Measurements from ENCODE around the gene DHX8. TPM values are rescaled to one million over a fixed set of nuclear protein-coding genes. Genes with fewer than 3 reads are reported as not detected.

The DHX8 gene
- total and polyA plus RNA-seq, 2 of the 4 experiments (the other 2 are of a cell fraction): 21.8 to 50.0 TPM

GRCh38 chr17:43467981-43468581 lies 15.7 kb upstream of the DHX8 start:
- Histone ChIP-seq H3K36me3 (ENCODE audit: control insufficient read depth, insufficient read depth, low read length) (no peaks in the 10 kb centered on the region), H3K4me1 (ENCODE audit: control insufficient read depth, insufficient read depth, low read length) (peaks cover 11% of the 10 kb centered on the region), H3K9me3 (ENCODE audit: control insufficient read depth, insufficient read depth, low read length) (no peaks in the 10 kb centered on the region), H2BK120ac (ENCODE audit: low read depth, low read length) (0 out of 2 replicates have a peak overlapping the region, but pooled peaks have one; percentile 15), H4K91ac (ENCODE audit: insufficient read depth, low read depth, low read length) (no peak overlapping the region), H2BK20ac (ENCODE audit: low read depth, low read length) (peak overlapping the region; percentile 6; the same call in 1 of the 2 replicates), H3K27me3 (ENCODE audit: control insufficient read depth, insufficient read depth, low read length) (no peaks in the 10 kb centered on the region), H3K4me2 (ENCODE audit: low read depth, low read length) (no peak overlapping the region), H2BK15ac (ENCODE audit: low read depth, low read length) (no peak overlapping the region; the same call in 2 of the 3 replicates), H2AK9ac (replicated peaks; ENCODE audit: low read depth, low read length, poor library complexity) (peak overlapping the region; percentile 49), H3K56ac (ENCODE audit: extremely low read depth, insufficient read depth, low read length) (no peak overlapping the region), H3K4me3 (ENCODE audit: insufficient read depth, low read depth, low read length) (no peak overlapping the region), H3K18ac (ENCODE audit: low read depth, low read length) (no peak overlapping the region), H4K20me1 (ENCODE audit: insufficient read depth, low read length) (no peaks in the 10 kb centered on the region), H3K79me1 (ENCODE audit: low read depth in 1 of 2, low read length in 2 of 2) (no peaks in the 10 kb centered on the region), H2AFZ (replicated peaks; ENCODE audit: low read length, poor library complexity) (no peak overlapping the region), H3K27ac (ENCODE audit: insufficient read depth, low read length) (no peak overlapping the region), H2AK5ac (ENCODE audit: low read depth, low read length) (peak overlapping the region; percentile 36), H3K9me1 (ENCODE audit: insufficient read depth, low read length) (peaks cover 11% of the 10 kb centered on the region), H2BK5ac (ENCODE audit: low read depth, low read length, poor library complexity, severe bottlenecking) (peak overlapping the region; percentile 57), H3K23ac (ENCODE audit: low read depth, low read length) (no peak overlapping the region), H4K5ac (ENCODE audit: low read depth, low read length) (peak overlapping the region; percentile 17; the same call in 1 of the 2 replicates), H3K14ac (replicated peaks; ENCODE audit: low read depth, low read length) (no peak overlapping the region), H4K8ac (ENCODE audit: low read depth in 2 of 2, low read length in 2 of 2) (peak overlapping the region in 1 of 2 experiments; percentile 32; a peak in 1 of 4 replicates), H3K9ac (ENCODE audit: low read depth, low read length) (no peak overlapping the region), H3K4ac (ENCODE audit: low read depth, low read length) (peak overlapping the region; percentile 3; the same call in 1 of the 2 replicates)
- no peak for TF ChIP-seq MAZ (IDR thresholded peaks at IDR 0.05; ENCODE audit: borderline replicate concordance, low read depth, low read length)
- TF ChIP-seq USF2 (IDR thresholded peaks at IDR 0.05; ENCODE audit: low read depth, low read length): peak; percentile 53; the same call in 1 of the 2 replicates
- TF ChIP-seq MXI1 (IDR thresholded peaks at IDR 0.05; ENCODE audit: borderline replicate concordance, low read depth, low read length): peak; percentile 43; the same call in 1 of the 2 replicates
- TF ChIP-seq BHLHE40 (IDR thresholded peaks at IDR 0.05; ENCODE audit: low read depth, low read length): 0 out of 2 replicates have a peak, but pooled peaks have one; percentile 11
- ATAC-seq (ENCODE audit: low read depth) (peak; percentile 74), DNase-seq (peak; percentile 85)
- ChIA-PET CTCF (interaction anchor here (2.7 kb wide), 1 partner anchor 16 kb away, joined by 24 read pairs; the partner anchor contains the start of gene DHX8), POLR2A (ENCODE audit: unreplicated experiment) (interaction anchor here (0.6 to 1.5 kb wide), 4 partner anchors 12 to 107 kb away, joined by 3 to 6 read pairs (median 4); no protein-coding TSS in a partner anchor)
- in situ Hi-C loops (cut with MboI; ENCODE audit: low sequenced_read_pairs) (no loop called here), intact Hi-C loops (cut with micrococcal nuclease) (loop anchor here (1.0 to 5.0 kb wide), 3 partner anchors 51 to 74 kb away; no protein-coding TSS in a partner anchor), dilution Hi-C loops (cut with HindIII; ENCODE audit: low sequenced_read_pairs, unreplicated experiment) (no loop called here)
- 63% methylated on average over 3 of the region's 9 CpGs; no CpG with 5 or more reads in 1 of the 2 experiments for WGBS, 2 experiments (ENCODE audit: extremely low coverage in 2 of 2, insufficient read length in 1 of 2)
- no TSS peak for BruUV-seq (replicated peaks)
